Tibial nerve (tissue), 4 donors: ENCODE measurements around the gene KDM4B.

ENCODE experiments used
- CTCF ChIP-seq, 5 experiments: fragments of 200-600 bp in 3 of 5; fragments of 450-650 bp in 2 of 5; sonication (generic) in 3 of 5; IDR thresholded peaks; one replicate each; pipeline ENCODE4 v1.5.1; 2016 to 2019; ENCODE audit warnings: antibody characterized with exemption in 5 of 5, mild to moderate bottlenecking in 3 of 5, moderate library complexity in 2 of 5
- EP300 ChIP-seq, 2 donors: sonication (generic); formaldehyde crosslinking; IDR thresholded peaks; one replicate each; pipeline ENCODE4 v1.6.1; 2017; ENCODE audit warnings: antibody characterized with exemption in 2 of 2, mild to moderate bottlenecking in 1 of 2
- POLR2A ChIP-seq, 2 donors: fragments of 450-650 bp; IDR thresholded peaks; one replicate each; pipeline ENCODE4 v1.6.1; 2017; ENCODE audit warnings: antibody characterized with exemption in 2 of 2, mild to moderate bottlenecking in 2 of 2, moderate library complexity in 2 of 2

DNA sequence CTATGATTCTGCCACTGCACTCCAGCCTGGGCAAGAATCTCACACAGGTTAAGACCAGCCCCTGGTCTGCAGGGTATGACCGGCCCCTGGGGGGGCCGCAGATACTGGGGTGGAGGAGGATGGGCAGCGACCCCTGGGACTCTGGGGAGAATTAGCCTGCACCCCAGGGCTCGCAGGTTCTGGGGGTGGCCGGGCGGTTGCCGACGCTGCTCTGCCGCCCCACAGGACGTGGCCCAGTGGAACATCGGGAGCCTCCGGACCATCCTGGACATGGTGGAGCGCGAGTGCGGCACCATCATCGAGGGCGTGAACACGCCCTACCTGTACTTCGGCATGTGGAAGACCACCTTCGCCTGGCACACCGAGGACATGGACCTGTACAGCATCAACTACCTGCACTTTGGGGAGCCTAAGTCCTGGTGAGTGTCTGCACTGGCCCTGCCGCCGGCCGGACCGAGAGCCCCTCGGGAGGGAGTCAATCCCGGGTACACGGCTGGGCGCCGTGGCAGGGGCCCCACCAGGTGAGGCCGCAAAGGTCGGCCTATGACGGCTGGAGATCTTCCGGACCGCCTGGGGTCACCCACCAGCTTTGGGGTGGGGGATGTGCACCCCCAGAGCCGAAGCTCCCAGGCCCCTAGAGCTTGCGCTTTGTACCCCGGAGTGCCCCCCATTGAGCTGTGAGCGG is 78.5 kb downstream of the KDM4B start:
- TF ChIP-seq CTCF (IDR thresholded peaks at IDR 0.05), result no peak
- no peak for TF ChIP-seq POLR2A (IDR thresholded peaks at IDR 0.05)
- no peak for TF ChIP-seq EP300 (IDR thresholded peaks at IDR 0.05)
